HEK293 (cell line): ENCODE data around the gene NFE2L1.

Experiments used
- BCL11A ChIP-seq: fragments of 450-650 bp; formaldehyde crosslinking; IDR thresholded peaks from 2 replicates; pipeline ENCODE4 v1.5.1; 2016; ENCODE audit warnings: low read depth, missing biosample characterization, missing genetic modification characterization
- BCL6B ChIP-seq: fragments of 450-650 bp; formaldehyde crosslinking; IDR thresholded peaks from 2 replicates; pipeline ENCODE4 v1.5.1; 2017; ENCODE audit warnings: missing biosample characterization, missing genetic modification characterization
- EGR2 ChIP-seq: fragments of 450-650 bp; formaldehyde crosslinking; IDR thresholded peaks from 2 replicates; pipeline ENCODE4 v1.5.1; 2016; ENCODE audit warnings: low read depth, missing biosample characterization, missing genetic modification characterization
- GLIS2 ChIP-seq: fragments of 450-650 bp; formaldehyde crosslinking; IDR thresholded peaks from 2 replicates; pipeline ENCODE4 v1.5.1; 2016; ENCODE audit warnings: missing biosample characterization, missing genetic modification characterization
- HIC1 ChIP-seq: fragments of 450-650 bp; formaldehyde crosslinking; IDR thresholded peaks from 2 replicates; pipeline ENCODE4 v1.5.1; 2016; ENCODE audit warnings: missing biosample characterization, missing genetic modification characterization
- HOXC10 ChIP-seq: sonication (generic); formaldehyde crosslinking; IDR thresholded peaks from 2 replicates; pipeline ENCODE4 v1.8.1; 2023; ENCODE audit warnings: mild to moderate bottlenecking, missing genetic modification reagents
- IKZF3 ChIP-seq: fragments of 450-650 bp; IDR thresholded peaks from 2 replicates; pipeline ENCODE4 v1.5.0; 2018; ENCODE audit warnings: missing biosample characterization, mild to moderate bottlenecking, missing genetic modification characterization, moderate library complexity
- KLF1 ChIP-seq: fragments of 450-650 bp; formaldehyde crosslinking; IDR thresholded peaks from 2 replicates; pipeline ENCODE4 v1.5.1; 2016; ENCODE audit warnings: missing biosample characterization, missing genetic modification characterization
- KLF7 ChIP-seq: fragments of 450-650 bp; formaldehyde crosslinking; IDR thresholded peaks from 2 replicates; pipeline ENCODE4 v1.5.1; 2016; ENCODE audit warnings: missing biosample characterization, missing genetic modification characterization, borderline replicate concordance
- REPIN1 ChIP-seq: fragments of 450-650 bp; formaldehyde crosslinking; IDR thresholded peaks from 2 replicates; pipeline ENCODE4 v1.5.1; 2017; ENCODE audit warnings: missing biosample characterization, missing genetic modification characterization, low read depth
- TCF7L2 ChIP-seq: IDR thresholded peaks from 2 replicates; pipeline ENCODE4 v1.6.1; 2011; ENCODE audit warnings: low read depth, mild to moderate bottlenecking, inconsistent platforms, low read length, moderate library complexity, borderline replicate concordance
- ZBTB1 ChIP-seq: fragments of 450-650 bp; formaldehyde crosslinking; IDR thresholded peaks from 2 replicates; pipeline ENCODE4 v1.5.1; 2016; ENCODE audit warnings: missing biosample characterization, missing genetic modification characterization
- ZBTB20 ChIP-seq: fragments of 450-650 bp; formaldehyde crosslinking; IDR thresholded peaks from 2 replicates; pipeline ENCODE4 v1.5.1; 2016; ENCODE audit warnings: missing biosample characterization, missing genetic modification characterization
- ZFP3 ChIP-seq: fragments of 450-650 bp; formaldehyde crosslinking; IDR thresholded peaks from 2 replicates; pipeline ENCODE4 v1.5.1; 2016; ENCODE audit warnings: low read depth, missing biosample characterization, missing genetic modification characterization
- ZIC2 ChIP-seq: fragments of 450-650 bp; formaldehyde crosslinking; IDR thresholded peaks from 2 replicates; pipeline ENCODE4 v1.5.1; 2016; ENCODE audit warnings: missing biosample characterization, missing genetic modification characterization
- ZNF114 ChIP-seq: fragments of 450-650 bp; formaldehyde crosslinking; IDR thresholded peaks from 2 replicates; pipeline ENCODE4 v1.5.0; 2017; ENCODE audit warnings: missing biosample characterization, missing genetic modification characterization
- ZNF155 ChIP-seq: fragments of 450-650 bp; formaldehyde crosslinking; IDR thresholded peaks from 2 replicates; pipeline ENCODE4 v1.5.1; 2016; ENCODE audit warnings: missing biosample characterization, missing genetic modification characterization
- ZNF169 ChIP-seq: fragments of 450-650 bp; formaldehyde crosslinking; IDR thresholded peaks from 2 replicates; pipeline ENCODE4 v1.5.1; 2016; ENCODE audit warnings: missing biosample characterization, missing genetic modification characterization
- ZNF223 ChIP-seq: fragments of 450-650 bp; formaldehyde crosslinking; IDR thresholded peaks from 2 replicates; pipeline ENCODE4 v1.5.1; 2016; ENCODE audit warnings: missing biosample characterization, missing genetic modification characterization
- ZNF23 ChIP-seq: fragments of 450-650 bp; formaldehyde crosslinking; IDR thresholded peaks from 2 replicates; pipeline ENCODE4 v1.5.1; 2016; ENCODE audit warnings: missing biosample characterization, missing genetic modification characterization, borderline replicate concordance
- ZNF239 ChIP-seq: fragments of 450-650 bp; formaldehyde crosslinking; IDR thresholded peaks from 2 replicates; pipeline ENCODE4 v1.5.1; 2016; ENCODE audit warnings: missing biosample characterization, missing genetic modification characterization
- ZNF350 ChIP-seq: fragments of 450-650 bp; formaldehyde crosslinking; IDR thresholded peaks from 2 replicates; pipeline ENCODE4 v1.5.0; 2017; ENCODE audit warnings: missing biosample characterization, mild to moderate bottlenecking, missing genetic modification characterization
- ZNF37A ChIP-seq: fragments of 450-650 bp; IDR thresholded peaks from 2 replicates; pipeline ENCODE4 v1.5.1; 2018; ENCODE audit warnings: missing biosample characterization, missing genetic modification characterization
- ZNF416 ChIP-seq: fragments of 450-650 bp; formaldehyde crosslinking; IDR thresholded peaks from 2 replicates; pipeline ENCODE4 v1.5.1; 2016; ENCODE audit warnings: missing biosample characterization, missing genetic modification characterization
- ZNF48 ChIP-seq: fragments of 450-650 bp; formaldehyde crosslinking; IDR thresholded peaks from 2 replicates; pipeline ENCODE4 v1.5.1; 2016; ENCODE audit warnings: missing biosample characterization, missing genetic modification characterization
- ZNF514 ChIP-seq: fragments of 450-650 bp; formaldehyde crosslinking; IDR thresholded peaks from 2 replicates; pipeline ENCODE4 v1.5.1; 2016; ENCODE audit warnings: missing biosample characterization, missing genetic modification characterization
- ZNF626 ChIP-seq: fragments of 450-650 bp; sonication (Bioruptor Pico); formaldehyde crosslinking; IDR thresholded peaks from 2 replicates; pipeline ENCODE4 v1.5.1; 2018; ENCODE audit warnings: missing biosample characterization, missing genetic modification characterization, inconsistent platforms
- TF ChIP-seq, protein P1 (sequence below): fragments of 450-650 bp; formaldehyde crosslinking; IDR thresholded peaks from 2 replicates; pipeline ENCODE4 v1.5.1; 2016; ENCODE audit warnings: missing biosample characterization, missing genetic modification characterization
- TF ChIP-seq, protein P2 (sequence below): fragments of 450-650 bp; formaldehyde crosslinking; IDR thresholded peaks from 2 replicates; pipeline ENCODE4 v1.5.1; 2016; ENCODE audit warnings: missing biosample characterization, missing genetic modification characterization
- TF ChIP-seq, protein P3 (sequence below): fragments of 450-650 bp; formaldehyde crosslinking; IDR thresholded peaks from 2 replicates; pipeline ENCODE4 v1.5.0; 2017; ENCODE audit warnings: missing biosample characterization, missing genetic modification characterization, borderline replicate concordance
- TF ChIP-seq, protein P4 (sequence below): fragments of 450-650 bp; formaldehyde crosslinking; IDR thresholded peaks from 2 replicates; pipeline ENCODE4 v1.5.1; 2016; ENCODE audit warnings: missing biosample characterization, missing genetic modification characterization
- TF ChIP-seq, protein P5 (sequence below): fragments of 450-650 bp; formaldehyde crosslinking; IDR thresholded peaks from 2 replicates; pipeline ENCODE4 v1.5.1; 2016; ENCODE audit warnings: missing biosample characterization, missing genetic modification characterization

Gene NFE2L1

GRCh38 chr17:48055531-48056245 lies 7.5 kb downstream of the NFE2L1 start (continued):
- TF ChIP-seq, protein P1, sequence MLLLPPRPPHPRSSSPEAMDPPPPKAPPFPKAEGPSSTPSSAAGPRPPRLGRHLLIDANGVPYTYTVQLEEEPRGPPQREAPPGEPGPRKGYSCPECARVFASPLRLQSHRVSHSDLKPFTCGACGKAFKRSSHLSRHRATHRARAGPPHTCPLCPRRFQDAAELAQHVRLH (tag by site-specific recombination) = no peak
- TF ChIP-seq IKZF3 (peak; percentile 95), KLF1 (no peak), ZNF23 (tag by site-specific recombination) (no peak), ZNF239 (tag by site-specific recombination) (no peak), ZBTB1 (tag by site-specific recombination) (no peak), ZNF350 (tag by site-specific recombination) (no peak), ZNF416 (tag by site-specific recombination) (no peak), ZNF114 (tag by site-specific recombination) (no peak), BCL6B (tag by site-specific recombination) (no peak), HIC1 (tag by site-specific recombination) (no peak), ZNF155 (tag by site-specific recombination) (no peak), ZIC2 (no peak; the same call in 1 of the 2 replicates), EGR2 (no peak), ZNF223 (tag by site-specific recombination) (no peak), ZBTB20 (tag by site-specific recombination) (peak; percentile 27; the same call in 1 of the 2 replicates), KLF7 (no peak), ZNF48 (tag by site-specific recombination) (no peak), ZFP3 (no peak), ZNF169 (tag by site-specific recombination) (no peak), ZNF626 (no peak), REPIN1 (tag by site-specific recombination) (no peak), GLIS2 (tag by site-specific recombination) (no peak; the same call in 1 of the 2 replicates), ZNF514 (tag by site-specific recombination) (no peak), BCL11A (tag by site-specific recombination) (no peak), HOXC10 (CRISPR knock-in tag) (no peak), ZNF37A (tag by site-specific recombination) (no peak), TCF7L2 (no peak)
- TF ChIP-seq, protein P2, sequence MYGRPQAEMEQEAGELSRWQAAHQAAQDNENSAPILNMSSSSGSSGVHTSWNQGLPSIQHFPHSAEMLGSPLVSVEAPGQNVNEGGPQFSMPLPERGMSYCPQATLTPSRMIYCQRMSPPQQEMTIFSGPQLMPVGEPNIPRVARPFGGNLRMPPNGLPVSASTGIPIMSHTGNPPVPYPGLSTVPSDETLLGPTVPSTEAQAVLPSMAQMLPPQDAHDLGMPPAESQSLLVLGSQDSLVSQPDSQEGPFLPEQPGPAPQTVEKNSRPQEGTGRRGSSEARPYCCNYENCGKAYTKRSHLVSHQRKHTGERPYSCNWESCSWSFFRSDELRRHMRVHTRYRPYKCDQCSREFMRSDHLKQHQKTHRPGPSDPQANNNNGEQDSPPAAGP (tag by site-specific recombination) = no peak
- TF ChIP-seq, protein P3, sequence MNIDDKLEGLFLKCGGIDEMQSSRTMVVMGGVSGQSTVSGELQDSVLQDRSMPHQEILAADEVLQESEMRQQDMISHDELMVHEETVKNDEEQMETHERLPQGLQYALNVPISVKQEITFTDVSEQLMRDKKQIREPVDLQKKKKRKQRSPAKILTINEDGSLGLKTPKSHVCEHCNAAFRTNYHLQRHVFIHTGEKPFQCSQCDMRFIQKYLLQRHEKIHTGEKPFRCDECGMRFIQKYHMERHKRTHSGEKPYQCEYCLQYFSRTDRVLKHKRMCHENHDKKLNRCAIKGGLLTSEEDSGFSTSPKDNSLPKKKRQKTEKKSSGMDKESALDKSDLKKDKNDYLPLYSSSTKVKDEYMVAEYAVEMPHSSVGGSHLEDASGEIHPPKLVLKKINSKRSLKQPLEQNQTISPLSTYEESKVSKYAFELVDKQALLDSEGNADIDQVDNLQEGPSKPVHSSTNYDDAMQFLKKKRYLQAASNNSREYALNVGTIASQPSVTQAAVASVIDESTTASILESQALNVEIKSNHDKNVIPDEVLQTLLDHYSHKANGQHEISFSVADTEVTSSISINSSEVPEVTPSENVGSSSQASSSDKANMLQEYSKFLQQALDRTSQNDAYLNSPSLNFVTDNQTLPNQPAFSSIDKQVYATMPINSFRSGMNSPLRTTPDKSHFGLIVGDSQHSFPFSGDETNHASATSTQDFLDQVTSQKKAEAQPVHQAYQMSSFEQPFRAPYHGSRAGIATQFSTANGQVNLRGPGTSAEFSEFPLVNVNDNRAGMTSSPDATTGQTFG (tag by site-specific recombination) = no peak
- TF ChIP-seq, protein P4, sequence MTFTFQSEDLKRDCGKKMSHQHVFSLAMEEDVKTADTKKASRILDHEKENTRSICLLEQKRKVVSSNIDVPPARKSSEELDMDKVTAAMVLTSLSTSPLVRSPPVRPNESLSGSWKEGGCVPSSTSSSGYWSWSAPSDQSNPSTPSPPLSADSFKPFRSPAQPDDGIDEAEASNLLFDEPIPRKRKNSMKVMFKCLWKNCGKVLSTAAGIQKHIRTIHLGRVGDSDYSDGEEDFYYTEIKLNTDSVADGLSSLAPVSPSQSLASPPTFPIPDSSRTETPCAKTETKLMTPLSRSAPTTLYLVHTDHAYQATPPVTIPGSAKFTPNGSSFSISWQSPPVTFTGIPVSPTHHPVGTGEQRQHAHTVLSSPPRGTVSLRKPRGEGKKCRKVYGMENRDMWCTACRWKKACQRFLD (tag by site-specific recombination) = no peak
- TF ChIP-seq, protein P5, sequence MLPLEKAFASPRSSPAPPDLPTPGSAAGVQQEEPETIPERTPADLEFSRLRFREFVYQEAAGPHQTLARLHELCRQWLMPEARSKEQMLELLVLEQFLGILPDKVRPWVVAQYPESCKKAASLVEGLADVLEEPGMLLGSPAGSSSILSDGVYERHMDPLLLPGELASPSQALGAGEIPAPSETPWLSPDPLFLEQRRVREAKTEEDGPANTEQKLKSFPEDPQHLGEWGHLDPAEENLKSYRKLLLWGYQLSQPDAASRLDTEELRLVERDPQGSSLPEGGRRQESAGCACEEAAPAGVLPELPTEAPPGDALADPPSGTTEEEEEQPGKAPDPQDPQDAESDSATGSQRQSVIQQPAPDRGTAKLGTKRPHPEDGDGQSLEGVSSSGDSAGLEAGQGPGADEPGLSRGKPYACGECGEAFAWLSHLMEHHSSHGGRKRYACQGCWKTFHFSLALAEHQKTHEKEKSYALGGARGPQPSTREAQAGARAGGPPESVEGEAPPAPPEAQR (tag by site-specific recombination) = no peak
